Breast epithelium (tissue), 3 donors: ENCODE measurements around the gene TYMP.

ENCODE experiments used
- CTCF ChIP-seq, 3 donors: fragments of 450-650 bp; IDR thresholded peaks; one replicate each; pipeline ENCODE4 v1.5.1; 2016 to 2017; ENCODE audit warnings: antibody characterized with exemption in 3 of 3, mild to moderate bottlenecking in 3 of 3, moderate library complexity in 3 of 3
- POLR2A ChIP-seq: fragments of 450-650 bp; IDR thresholded peaks from one replicate; pipeline ENCODE4 v1.6.1; 2016; ENCODE audit warnings: antibody characterized with exemption, mild to moderate bottlenecking, moderate library complexity
- POLR2AphosphoS5 ChIP-seq, 3 donors: sonication (generic); formaldehyde crosslinking; IDR thresholded peaks; one replicate each; pipeline ENCODE4 v1.6.1; 2017; ENCODE audit warnings: antibody characterized with exemption in 3 of 3

DNA sequence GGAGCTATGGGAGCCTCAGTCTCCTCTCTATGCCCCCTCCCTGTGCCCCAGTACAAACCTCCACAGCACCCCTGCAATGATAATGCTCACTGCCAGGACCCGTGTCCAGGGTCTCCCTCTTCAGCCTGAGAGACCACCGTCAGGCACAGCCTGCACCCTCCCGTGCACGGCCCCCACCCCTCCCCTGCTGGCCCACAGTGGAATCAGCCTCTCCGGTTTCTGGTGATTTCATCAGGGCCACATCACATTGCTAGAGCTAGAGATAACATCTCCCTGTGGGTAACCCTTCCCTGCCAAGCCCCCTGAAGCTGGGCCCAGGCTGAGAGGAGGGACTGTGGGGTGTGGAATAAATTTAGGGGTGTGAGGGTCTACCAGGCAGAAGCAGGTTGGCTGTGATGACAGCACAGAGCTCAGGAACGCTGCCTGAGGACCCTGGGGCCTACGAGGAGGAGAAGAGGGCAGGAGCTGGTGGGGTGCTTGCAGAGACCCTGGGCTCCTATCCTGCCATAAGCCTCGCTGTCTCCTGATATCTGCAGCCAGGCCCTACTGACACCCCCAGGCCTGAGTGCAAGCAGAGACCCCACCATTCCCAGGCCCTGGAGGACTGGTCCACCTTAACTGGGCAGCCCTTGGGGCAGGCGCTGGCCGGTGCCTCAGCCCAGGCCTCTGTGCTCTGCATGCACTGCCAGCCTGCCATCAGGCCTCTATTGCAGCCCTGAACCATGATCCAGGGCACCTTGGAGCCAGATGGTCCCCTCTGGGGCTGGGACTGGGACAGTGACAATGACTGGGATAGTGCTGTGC, 15.9 kb upstream of the TYMP start, which contains the start of gene KLHDC7B:
- peak in 1 of 3 donors; percentile 20 for TF ChIP-seq CTCF (IDR thresholded peaks at IDR 0.05)
- TF ChIP-seq POLR2AphosphoS5 (IDR thresholded peaks at IDR 0.05) = no peak
- no peak for TF ChIP-seq POLR2A
